ENCODE data around the gene PPM1K.

The PPM1K gene

DNA sequence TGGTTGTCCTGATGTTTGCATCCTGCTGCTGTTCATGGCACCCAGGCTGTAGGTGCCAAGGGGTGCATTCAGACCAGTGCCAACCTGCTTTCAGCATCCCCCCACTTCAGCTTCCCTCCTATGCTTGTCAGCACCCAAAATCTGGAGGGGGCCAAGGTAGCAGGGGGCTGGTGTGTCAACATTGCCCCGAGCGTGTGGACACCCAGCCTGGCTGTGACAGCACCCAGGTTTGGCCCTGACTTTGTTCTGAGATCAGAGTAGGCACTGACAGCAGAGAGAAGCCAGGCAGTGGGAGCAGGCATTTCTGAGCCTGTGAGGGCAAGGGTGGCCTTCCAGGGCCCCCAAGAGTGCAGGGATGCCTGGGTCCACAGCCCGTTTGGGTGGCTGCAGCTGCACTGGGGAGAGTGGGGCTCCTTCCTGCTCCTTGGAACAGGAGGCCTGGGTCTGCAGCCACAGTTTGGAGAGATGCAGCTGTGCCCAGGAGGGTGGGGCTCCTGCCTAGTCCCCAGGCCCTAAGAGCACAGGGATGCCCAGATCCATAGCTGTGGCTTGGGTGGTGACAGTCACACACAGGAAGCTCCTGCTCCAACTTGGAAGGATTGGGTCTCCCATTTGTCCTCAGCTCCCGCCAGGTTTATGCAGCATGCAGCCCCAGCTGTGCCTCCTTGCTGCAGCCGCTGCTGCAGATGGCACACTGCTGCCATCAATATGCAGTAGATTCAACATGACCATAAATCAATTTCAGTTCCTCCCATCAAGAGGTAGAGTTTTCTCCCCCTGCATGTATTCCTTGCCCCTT, 12.3 kb upstream of the PPM1K start:
- no peaks in the 10 kb centered on the region for H3K27me3 ChIP-seq (ENCODE audit: insufficient read depth, low read depth, severe bottlenecking)
- DNase-seq, result no peak
- no peak overlapping the region for H3K4me3 ChIP-seq (ENCODE audit: low read depth, low read length)
- no peaks in the 10 kb centered on the region for H3K36me3 ChIP-seq
- no peaks in the 10 kb centered on the region for H3K9me3 ChIP-seq (ENCODE audit: severe bottlenecking)
- TF ChIP-seq, protein P1, sequence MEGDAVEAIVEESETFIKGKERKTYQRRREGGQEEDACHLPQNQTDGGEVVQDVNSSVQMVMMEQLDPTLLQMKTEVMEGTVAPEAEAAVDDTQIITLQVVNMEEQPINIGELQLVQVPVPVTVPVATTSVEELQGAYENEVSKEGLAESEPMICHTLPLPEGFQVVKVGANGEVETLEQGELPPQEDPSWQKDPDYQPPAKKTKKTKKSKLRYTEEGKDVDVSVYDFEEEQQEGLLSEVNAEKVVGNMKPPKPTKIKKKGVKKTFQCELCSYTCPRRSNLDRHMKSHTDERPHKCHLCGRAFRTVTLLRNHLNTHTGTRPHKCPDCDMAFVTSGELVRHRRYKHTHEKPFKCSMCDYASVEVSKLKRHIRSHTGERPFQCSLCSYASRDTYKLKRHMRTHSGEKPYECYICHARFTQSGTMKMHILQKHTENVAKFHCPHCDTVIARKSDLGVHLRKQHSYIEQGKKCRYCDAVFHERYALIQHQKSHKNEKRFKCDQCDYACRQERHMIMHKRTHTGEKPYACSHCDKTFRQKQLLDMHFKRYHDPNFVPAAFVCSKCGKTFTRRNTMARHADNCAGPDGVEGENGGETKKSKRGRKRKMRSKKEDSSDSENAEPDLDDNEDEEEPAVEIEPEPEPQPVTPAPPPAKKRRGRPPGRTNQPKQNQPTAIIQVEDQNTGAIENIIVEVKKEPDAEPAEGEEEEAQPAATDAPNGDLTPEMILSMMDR (IDR thresholded peaks at IDR 0.05; ENCODE audit: low read depth, low read length), result no peak
- no peak overlapping the region for H3K27ac ChIP-seq

DNA sequence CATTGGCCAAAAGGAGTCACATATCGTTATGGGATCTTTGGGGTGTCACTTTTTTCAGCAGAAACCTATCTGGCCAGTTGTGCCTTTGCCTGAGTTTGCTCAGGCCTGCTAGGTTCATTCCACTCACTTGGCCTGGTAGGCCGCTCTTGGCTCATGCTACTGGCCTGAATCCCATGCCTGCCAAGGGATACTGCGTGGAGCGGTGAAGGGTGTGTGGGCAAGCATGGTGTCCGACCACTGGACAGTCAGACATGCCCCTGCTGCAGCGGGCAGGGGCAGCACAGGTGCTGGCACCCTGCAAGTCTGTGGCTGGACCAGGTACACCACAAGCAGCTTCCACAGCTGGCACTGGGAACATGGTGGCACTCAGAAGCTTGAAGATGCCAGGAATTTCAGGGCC, 11.3 kb upstream of the PPM1K start:
- no peaks in the 10 kb centered on the region for H3K36me3 ChIP-seq
- no peak for DNase-seq
- no peaks in the 10 kb centered on the region for H3K9me3 ChIP-seq (ENCODE audit: severe bottlenecking)
- H3K27ac ChIP-seq, result no peak overlapping the region
- no peaks in the 10 kb centered on the region for H3K27me3 ChIP-seq (ENCODE audit: insufficient read depth, low read depth, severe bottlenecking)
- H3K4me3 ChIP-seq (ENCODE audit: low read depth, low read length), result no peak overlapping the region
- TF ChIP-seq, protein P1 (IDR thresholded peaks at IDR 0.05; ENCODE audit: low read depth, low read length), result no peak

DNA sequence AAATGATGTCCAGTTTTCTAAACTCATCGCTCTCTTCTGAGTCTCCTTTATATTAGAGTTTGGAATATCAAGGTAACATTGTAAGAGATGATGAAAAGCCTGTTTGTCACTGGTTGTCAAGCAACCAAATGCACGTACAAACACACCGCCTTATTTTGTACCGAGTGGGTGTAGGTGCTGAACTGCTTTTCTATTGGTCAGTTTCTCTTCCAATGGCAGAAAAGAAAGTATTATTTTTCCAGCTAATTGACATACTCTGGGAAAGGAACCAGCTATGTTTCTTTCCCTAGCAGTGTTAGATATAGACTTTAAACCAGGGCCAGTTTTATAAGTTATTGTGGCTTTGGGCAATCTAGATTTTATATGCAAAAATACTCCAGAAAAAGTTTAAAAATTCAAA, 6.6 kb upstream of the PPM1K start:
- no peak overlapping the region for H3K4me3 ChIP-seq (ENCODE audit: low read depth, low read length)
- no peak overlapping the region for H3K27ac ChIP-seq
- TF ChIP-seq, protein P1 (IDR thresholded peaks at IDR 0.05; ENCODE audit: low read depth, low read length), result no peak
- no peaks in the 10 kb centered on the region for H3K36me3 ChIP-seq
- no peaks in the 10 kb centered on the region for H3K9me3 ChIP-seq (ENCODE audit: severe bottlenecking)
- no peak for DNase-seq
- no peaks in the 10 kb centered on the region for H3K27me3 ChIP-seq (ENCODE audit: insufficient read depth, low read depth, severe bottlenecking)

- H3K27me3 ChIP-seq (ENCODE audit: insufficient read depth, low read depth, severe bottlenecking), result no peaks in the 10 kb centered on the region
- no peaks in the 10 kb centered on the region for H3K36me3 ChIP-seq
- DNase-seq, result no peak
- no peaks in the 10 kb centered on the region for H3K9me3 ChIP-seq (ENCODE audit: severe bottlenecking)
- no peak overlapping the region for H3K27ac ChIP-seq
- TF ChIP-seq, protein P1 (IDR thresholded peaks at IDR 0.05; ENCODE audit: low read depth, low read length), result no peak
- no peak overlapping the region for H3K4me3 ChIP-seq (ENCODE audit: low read depth, low read length)
Measured at GRCh38 chr4:88286897-88287296, 2.5 kb upstream of the PPM1K start.

- Histone ChIP-seq H3K27ac (no peak overlapping the region), H3K36me3 (no peaks in the 10 kb centered on the region), H3K9me3 (ENCODE audit: severe bottlenecking) (no peaks in the 10 kb centered on the region), H3K4me3 (ENCODE audit: low read depth, low read length) (peak overlapping the region; percentile 88), H3K27me3 (ENCODE audit: insufficient read depth, low read depth, severe bottlenecking) (no peaks in the 10 kb centered on the region)
- TF ChIP-seq, protein P1 (IDR thresholded peaks at IDR 0.05; ENCODE audit: low read depth, low read length), result no peak
- DNase-seq, result no peak
Measured at GRCh38 chr4:88285235-88285653, 883 bp upstream of the PPM1K start.

Measured in WERI-Rb-1 (cell line).